Upper lobe of left lung (tissue), 4 donors: ENCODE data around the gene POLE.

Experiments used
- POLR2A ChIP-seq, 4 donors: fragments of 450-650 bp; IDR thresholded peaks; one replicate each; pipeline ENCODE4 v1.5.1; 2016 to 2017; ENCODE audit warnings: antibody characterized with exemption in 4 of 4, mild to moderate bottlenecking in 2 of 4
- POLR2AphosphoS5 ChIP-seq, 2 donors: sonication (generic); formaldehyde crosslinking; IDR thresholded peaks; one replicate each; pipeline ENCODE4 v1.5.1; 2017; ENCODE audit warnings: antibody characterized with exemption in 2 of 2
- TF ChIP-seq, protein P1 (sequence below), 6 experiments: fragments of 450-650 bp in 4 of 6; fragments of 200-600 bp in 2 of 6; sonication (generic) in 2 of 6; IDR thresholded peaks; one replicate each; pipeline ENCODE4 v1.5.1; 2016 to 2019; ENCODE audit warnings: antibody characterized with exemption in 6 of 6

- TF ChIP-seq POLR2AphosphoS5 (IDR thresholded peaks at IDR 0.05) = no peak
- TF ChIP-seq, protein P1, sequence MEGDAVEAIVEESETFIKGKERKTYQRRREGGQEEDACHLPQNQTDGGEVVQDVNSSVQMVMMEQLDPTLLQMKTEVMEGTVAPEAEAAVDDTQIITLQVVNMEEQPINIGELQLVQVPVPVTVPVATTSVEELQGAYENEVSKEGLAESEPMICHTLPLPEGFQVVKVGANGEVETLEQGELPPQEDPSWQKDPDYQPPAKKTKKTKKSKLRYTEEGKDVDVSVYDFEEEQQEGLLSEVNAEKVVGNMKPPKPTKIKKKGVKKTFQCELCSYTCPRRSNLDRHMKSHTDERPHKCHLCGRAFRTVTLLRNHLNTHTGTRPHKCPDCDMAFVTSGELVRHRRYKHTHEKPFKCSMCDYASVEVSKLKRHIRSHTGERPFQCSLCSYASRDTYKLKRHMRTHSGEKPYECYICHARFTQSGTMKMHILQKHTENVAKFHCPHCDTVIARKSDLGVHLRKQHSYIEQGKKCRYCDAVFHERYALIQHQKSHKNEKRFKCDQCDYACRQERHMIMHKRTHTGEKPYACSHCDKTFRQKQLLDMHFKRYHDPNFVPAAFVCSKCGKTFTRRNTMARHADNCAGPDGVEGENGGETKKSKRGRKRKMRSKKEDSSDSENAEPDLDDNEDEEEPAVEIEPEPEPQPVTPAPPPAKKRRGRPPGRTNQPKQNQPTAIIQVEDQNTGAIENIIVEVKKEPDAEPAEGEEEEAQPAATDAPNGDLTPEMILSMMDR (IDR thresholded peaks at IDR 0.05) = no peak
- no peak for TF ChIP-seq POLR2A (IDR thresholded peaks at IDR 0.05)
Observed at GRCh38 chr12:132715874-132716273, 28.7 kb upstream of the POLE start.
